ENCODE data around the gene C4orf51. TPM values are rescaled to one million over a fixed set of nuclear protein-coding genes. Genes with fewer than 3 reads are reported as not detected.

The C4orf51 gene
- polyA plus RNA-seq, 4 donors = not detected

Other genes starting within 250 kb of the C4orf51 start
- gene SMAD1, start 198.3 kb upstream of the C4orf51 start, polyA plus RNA-seq (ENCODE audit: insufficient read length in 4 of 4) = 10 to 100 TPM; 53.2 to 64.2 (median 57.3) TPM
- gene MMAA, start 60.8 kb upstream of the C4orf51 start, polyA plus RNA-seq (ENCODE audit: insufficient read length in 4 of 4) = 10 to 100 TPM in 3 of 4 donors, 1 to 10 TPM in 1; 7.7 to 14.3 (median 13.3) TPM